ENCODE results near the gene NAALADL2. TPM values are rescaled to one million over a fixed set of nuclear protein-coding genes. Genes with fewer than 3 reads are reported as not detected.
"Not testable (repeated sequence)": the region's sequence is repeated elsewhere in the genome, so short reads cannot be mapped to it uniquely, and the experiment has no call there.

The NAALADL2 gene
- total RNA-seq, 1 donor from 2014 or later: 9.9 TPM

- no peak for TF ChIP-seq CTCF (conservative IDR thresholded peaks at IDR 0.05)
Measured at GRCh38 chr3:175447521-175447920, 588.4 kb downstream of the NAALADL2 start.

GRCh38 chr3:175453361-175453760 lies 594.2 kb downstream of the NAALADL2 start:
- H3K4me1 Mint-ChIP-seq (ENCODE audit: unreplicated experiment): no peaks in the 10 kb centered on the region
- no peak for TF ChIP-seq CTCF (conservative IDR thresholded peaks at IDR 0.05)
- no peaks in the 10 kb centered on the region for H3K9me3 Mint-ChIP-seq
- no peaks in the 10 kb centered on the region for H3K36me3 Mint-ChIP-seq
- no peaks in the 10 kb centered on the region for H3K27me3 Mint-ChIP-seq
- H3K27ac Mint-ChIP-seq: no peak overlapping the region
- H3K4me3 Mint-ChIP-seq: no peak overlapping the region
- DNase-seq (ENCODE audit: extremely low spot score, unreplicated experiment): no peak

More at GRCh38 chr3:175447521-175447920, 588.4 kb downstream of the NAALADL2 start:
- Mint-ChIP-seq H3K36me3 (no peaks in the 10 kb centered on the region), H3K4me1 (ENCODE audit: unreplicated experiment) (no peaks in the 10 kb centered on the region), H3K27ac (no peak overlapping the region), H3K9me3 (no peaks in the 10 kb centered on the region), H3K4me3 (no peak overlapping the region), H3K27me3 (no peaks in the 10 kb centered on the region)
- no peak for DNase-seq (ENCODE audit: extremely low spot score, unreplicated experiment)

- Mint-ChIP-seq H3K4me1 (ENCODE audit: unreplicated experiment) (no peaks in the 10 kb centered on the region), H3K27ac (no peak overlapping the region), H3K4me3 (no peak overlapping the region), H3K9me3 (no peaks in the 10 kb centered on the region), H3K27me3 (no peaks in the 10 kb centered on the region), H3K36me3 (no peaks in the 10 kb centered on the region)
- no peak for DNase-seq (ENCODE audit: extremely low spot score, unreplicated experiment)
- no peak for TF ChIP-seq CTCF (conservative IDR thresholded peaks at IDR 0.05)
Measured at GRCh38 chr3:175456466-175456865, 597.3 kb downstream of the NAALADL2 start.

GRCh38 chr3:175457301-175457700 lies 598.2 kb downstream of the NAALADL2 start:
- Mint-ChIP-seq H3K27ac (no peak overlapping the region), H3K4me3 (no peak overlapping the region), H3K27me3 (no peaks in the 10 kb centered on the region), H3K4me1 (ENCODE audit: unreplicated experiment) (no peaks in the 10 kb centered on the region), H3K36me3 (no peaks in the 10 kb centered on the region), H3K9me3 (no peaks in the 10 kb centered on the region)
- no peak for TF ChIP-seq CTCF (conservative IDR thresholded peaks at IDR 0.05)
- no peak for DNase-seq (ENCODE audit: extremely low spot score, unreplicated experiment)

GRCh38 chr3:175460849-175461399 lies 601.8 kb downstream of the NAALADL2 start:
- H3K4me3 Mint-ChIP-seq; H3K9me3 Mint-ChIP-seq; H3K27me3 Mint-ChIP-seq; DNase-seq (ENCODE audit: extremely low spot score, unreplicated experiment); H3K36me3 Mint-ChIP-seq; H3K27ac Mint-ChIP-seq; H3K4me1 Mint-ChIP-seq (ENCODE audit: unreplicated experiment): not testable (repeated sequence)

GRCh38 chr3:175464362-175464761 lies 605.2 kb downstream of the NAALADL2 start:
- TF ChIP-seq CTCF (conservative IDR thresholded peaks at IDR 0.05): no peak
- no peaks in the 10 kb centered on the region for H3K36me3 Mint-ChIP-seq
- H3K27ac Mint-ChIP-seq: no peak overlapping the region
- no peaks in the 10 kb centered on the region for H3K9me3 Mint-ChIP-seq
- no peaks in the 10 kb centered on the region for H3K4me1 Mint-ChIP-seq (ENCODE audit: unreplicated experiment)
- H3K27me3 Mint-ChIP-seq: no peaks in the 10 kb centered on the region
- no peak overlapping the region for H3K4me3 Mint-ChIP-seq
- no peak for DNase-seq (ENCODE audit: extremely low spot score, unreplicated experiment)

Measured in type B pancreatic cell (in vitro differentiated cells).